SK-N-SH treated with all-trans-retinoic acid at 6 μM for 48 hours (cell line): ENCODE data around the gene TAF9B.

Source experiments
- ATAC-seq: fragments of 200-7000 bp; cut with Tn5 transposase; 3 replicates; pipeline ENCODE4 v1.9.1; 2020; ENCODE audit warnings: mild to moderate bottlenecking, moderate library complexity
- ARNTL ChIP-seq: fragments of 450-650 bp; formaldehyde crosslinking; IDR thresholded peaks from 2 replicates; pipeline ENCODE4 v1.5.0; 2020; ENCODE audit warnings: low read depth, mild to moderate bottlenecking, moderate library complexity, borderline replicate concordance
- BACH2 ChIP-seq: fragments of 250-450 bp; sonication (Bioruptor Pico); IDR thresholded peaks from 2 replicates; pipeline ENCODE4 v1.9.0; 2021; ENCODE audit warnings: mild to moderate bottlenecking, borderline replicate concordance
- CREB5 ChIP-seq: fragments of 250-450 bp; sonication (Bioruptor Pico); IDR thresholded peaks from 2 replicates; pipeline ENCODE4 v1.5.1; 2020; ENCODE audit warnings: low read depth, mild to moderate bottlenecking, moderate library complexity
- ESRRG ChIP-seq: fragments of 250-450 bp; sonication (Bioruptor Pico); IDR thresholded peaks from 2 replicates; pipeline ENCODE4 v1.6.1; 2021; ENCODE audit warnings: mild to moderate bottlenecking
- GLIS3 ChIP-seq: fragments of 250-450 bp; sonication (Bioruptor Pico); IDR thresholded peaks from 2 replicates; pipeline ENCODE4 v1.5.0; 2020; ENCODE audit warnings: mild to moderate bottlenecking, moderate library complexity
- ISL1 ChIP-seq: fragments of 250-450 bp; sonication (Bioruptor Pico); IDR thresholded peaks from 2 replicates; pipeline ENCODE4 v2.1.2; 2022; ENCODE audit warnings: mild to moderate bottlenecking, moderate library complexity
- OSR1 ChIP-seq: fragments of 250-450 bp; sonication (Bioruptor Pico); IDR thresholded peaks from 2 replicates; pipeline ENCODE4 v1.8.0; 2022; ENCODE audit warnings: moderate library complexity, mild to moderate bottlenecking, inconsistent platforms
- POU6F1 ChIP-seq: fragments of 250-450 bp; sonication (Bioruptor Pico); IDR thresholded peaks from 2 replicates; pipeline ENCODE4 v1.8.0; 2021; ENCODE audit warnings: low read depth, mild to moderate bottlenecking, moderate library complexity, borderline replicate concordance
- PPARA ChIP-seq: fragments of 250-450 bp; sonication (Bioruptor Pico); IDR thresholded peaks from 2 replicates; pipeline ENCODE4 v1.5.0; 2020; ENCODE audit warnings: mild to moderate bottlenecking, borderline replicate concordance
- RARB ChIP-seq: fragments of 250-450 bp; sonication (Bioruptor Pico); IDR thresholded peaks from 2 replicates; pipeline ENCODE4 v1.8.0; 2021; ENCODE audit warnings: mild to moderate bottlenecking, moderate library complexity
- SNAI2 ChIP-seq: fragments of 250-450 bp; sonication (Bioruptor Pico); IDR thresholded peaks from 2 replicates; pipeline ENCODE4 v1.5.0; 2020; ENCODE audit warnings: mild to moderate bottlenecking, moderate library complexity
- TCF4 ChIP-seq: fragments of 250-450 bp; sonication (Bioruptor Pico); IDR thresholded peaks from 2 replicates; pipeline ENCODE4 v1.8.0; 2021; ENCODE audit warnings: mild to moderate bottlenecking, moderate library complexity, borderline replicate concordance
- TOX ChIP-seq: fragments of 250-450 bp; sonication (Bioruptor Pico); IDR thresholded peaks from 2 replicates; pipeline ENCODE4 v1.8.0; 2021; ENCODE audit warnings: mild to moderate bottlenecking, moderate library complexity, borderline replicate concordance
- ZC3H10 ChIP-seq: fragments of 250-450 bp; sonication (Bioruptor Pico); IDR thresholded peaks from 2 replicates; pipeline ENCODE4 v1.5.1; 2021; ENCODE audit warnings: mild to moderate bottlenecking, moderate library complexity
- ZFP3 ChIP-seq: fragments of 250-450 bp; sonication (Bioruptor Pico); IDR thresholded peaks from 2 replicates; pipeline ENCODE4 v1.5.0; 2020; ENCODE audit warnings: mild to moderate bottlenecking, moderate library complexity
- ZNF565 ChIP-seq: fragments of 450-650 bp; formaldehyde crosslinking; conservative IDR thresholded peaks from 2 replicates; pipeline ENCODE4 v1.5.0; 2020; ENCODE audit warnings: low read depth, mild to moderate bottlenecking, moderate library complexity
- ZNF70 ChIP-seq: fragments of 450-650 bp; formaldehyde crosslinking; IDR thresholded peaks from 2 replicates; pipeline ENCODE4 v1.5.0; 2020; ENCODE audit warnings: mild to moderate bottlenecking, moderate library complexity
- ZNF8 ChIP-seq: fragments of 450-650 bp; formaldehyde crosslinking; IDR thresholded peaks from 2 replicates; pipeline ENCODE4 v1.5.0; 2020; ENCODE audit warnings: mild to moderate bottlenecking, moderate library complexity
- TF ChIP-seq, protein P1 (sequence below): fragments of 250-450 bp; sonication (Bioruptor Pico); IDR thresholded peaks from 2 replicates; pipeline ENCODE4 v1.5.0; 2020; ENCODE audit warnings: mild to moderate bottlenecking, moderate library complexity
- TF ChIP-seq, protein P2 (sequence below): fragments of 250-450 bp; sonication (Bioruptor Pico); IDR thresholded peaks from 2 replicates; pipeline ENCODE4 v1.8.0; 2020; ENCODE audit warnings: mild to moderate bottlenecking, moderate library complexity, borderline replicate concordance
- TF ChIP-seq, protein P3 (sequence below): fragments of 250-450 bp; sonication (Bioruptor Pico); IDR thresholded peaks from 2 replicates; pipeline ENCODE4 v1.5.1; 2021; ENCODE audit warnings: mild to moderate bottlenecking, moderate library complexity

Gene TAF9B, protein sequence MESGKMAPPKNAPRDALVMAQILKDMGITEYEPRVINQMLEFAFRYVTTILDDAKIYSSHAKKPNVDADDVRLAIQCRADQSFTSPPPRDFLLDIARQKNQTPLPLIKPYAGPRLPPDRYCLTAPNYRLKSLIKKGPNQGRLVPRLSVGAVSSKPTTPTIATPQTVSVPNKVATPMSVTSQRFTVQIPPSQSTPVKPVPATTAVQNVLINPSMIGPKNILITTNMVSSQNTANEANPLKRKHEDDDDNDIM

GRCh38 chrX:78139160-78140123 lies at the start of gene TAF9B:
TAF9B (minus strand) TSS chrX:78139650; CDS start chrX:78139611, 39 bp downstream.
- TF ChIP-seq TCF4 (no peak), ZFP3 (CRISPR knock-in tag) (no peak), ZNF565 (CRISPR knock-in tag) (no peak), GLIS3 (CRISPR knock-in tag) (no peak), RARB (no peak), ZC3H10 (no peak)
- ATAC-seq = peak; percentile 99

DNA sequence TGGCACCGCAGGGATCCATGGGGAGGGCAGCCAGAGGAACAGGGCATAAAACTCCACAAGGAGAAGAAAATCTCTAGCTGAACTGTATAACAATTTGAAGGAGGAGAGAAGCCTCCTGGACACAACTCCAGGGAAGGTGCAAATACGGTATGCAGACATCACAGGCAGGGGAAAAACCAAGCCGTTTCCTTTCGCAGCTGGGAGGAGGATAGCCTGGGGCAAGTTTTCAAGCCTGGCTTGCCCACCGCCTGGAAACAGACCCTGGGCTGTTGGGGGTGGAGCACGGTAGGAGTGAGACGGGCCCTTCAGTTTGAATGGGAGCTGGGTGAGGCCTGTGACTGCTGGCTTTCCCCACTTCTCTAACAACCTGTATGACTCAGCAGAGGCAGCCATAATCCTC lies 43.4 kb upstream of the TAF9B start:
- TF ChIP-seq, protein P1, sequence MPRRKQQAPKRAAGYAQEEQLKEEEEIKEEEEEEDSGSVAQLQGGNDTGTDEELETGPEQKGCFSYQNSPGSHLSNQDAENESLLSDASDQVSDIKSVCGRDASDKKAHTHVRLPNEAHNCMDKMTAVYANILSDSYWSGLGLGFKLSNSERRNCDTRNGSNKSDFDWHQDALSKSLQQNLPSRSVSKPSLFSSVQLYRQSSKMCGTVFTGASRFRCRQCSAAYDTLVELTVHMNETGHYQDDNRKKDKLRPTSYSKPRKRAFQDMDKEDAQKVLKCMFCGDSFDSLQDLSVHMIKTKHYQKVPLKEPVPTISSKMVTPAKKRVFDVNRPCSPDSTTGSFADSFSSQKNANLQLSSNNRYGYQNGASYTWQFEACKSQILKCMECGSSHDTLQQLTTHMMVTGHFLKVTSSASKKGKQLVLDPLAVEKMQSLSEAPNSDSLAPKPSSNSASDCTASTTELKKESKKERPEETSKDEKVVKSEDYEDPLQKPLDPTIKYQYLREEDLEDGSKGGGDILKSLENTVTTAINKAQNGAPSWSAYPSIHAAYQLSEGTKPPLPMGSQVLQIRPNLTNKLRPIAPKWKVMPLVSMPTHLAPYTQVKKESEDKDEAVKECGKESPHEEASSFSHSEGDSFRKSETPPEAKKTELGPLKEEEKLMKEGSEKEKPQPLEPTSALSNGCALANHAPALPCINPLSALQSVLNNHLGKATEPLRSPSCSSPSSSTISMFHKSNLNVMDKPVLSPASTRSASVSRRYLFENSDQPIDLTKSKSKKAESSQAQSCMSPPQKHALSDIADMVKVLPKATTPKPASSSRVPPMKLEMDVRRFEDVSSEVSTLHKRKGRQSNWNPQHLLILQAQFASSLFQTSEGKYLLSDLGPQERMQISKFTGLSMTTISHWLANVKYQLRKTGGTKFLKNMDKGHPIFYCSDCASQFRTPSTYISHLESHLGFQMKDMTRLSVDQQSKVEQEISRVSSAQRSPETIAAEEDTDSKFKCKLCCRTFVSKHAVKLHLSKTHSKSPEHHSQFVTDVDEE = no peak
- TF ChIP-seq, protein P2, sequence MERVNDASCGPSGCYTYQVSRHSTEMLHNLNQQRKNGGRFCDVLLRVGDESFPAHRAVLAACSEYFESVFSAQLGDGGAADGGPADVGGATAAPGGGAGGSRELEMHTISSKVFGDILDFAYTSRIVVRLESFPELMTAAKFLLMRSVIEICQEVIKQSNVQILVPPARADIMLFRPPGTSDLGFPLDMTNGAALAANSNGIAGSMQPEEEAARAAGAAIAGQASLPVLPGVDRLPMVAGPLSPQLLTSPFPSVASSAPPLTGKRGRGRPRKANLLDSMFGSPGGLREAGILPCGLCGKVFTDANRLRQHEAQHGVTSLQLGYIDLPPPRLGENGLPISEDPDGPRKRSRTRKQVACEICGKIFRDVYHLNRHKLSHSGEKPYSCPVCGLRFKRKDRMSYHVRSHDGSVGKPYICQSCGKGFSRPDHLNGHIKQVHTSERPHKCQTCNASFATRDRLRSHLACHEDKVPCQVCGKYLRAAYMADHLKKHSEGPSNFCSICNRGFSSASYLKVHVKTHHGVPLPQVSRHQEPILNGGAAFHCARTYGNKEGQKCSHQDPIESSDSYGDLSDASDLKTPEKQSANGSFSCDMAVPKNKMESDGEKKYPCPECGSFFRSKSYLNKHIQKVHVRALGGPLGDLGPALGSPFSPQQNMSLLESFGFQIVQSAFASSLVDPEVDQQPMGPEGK (CRISPR knock-in tag) = no peak
- TF ChIP-seq PPARA (no peak), ESRRG (no peak), BACH2 (no peak), ZNF70 (CRISPR knock-in tag) (no peak), SNAI2 (CRISPR knock-in tag) (no peak), ZNF8 (CRISPR knock-in tag) (no peak), ZNF565 (CRISPR knock-in tag) (no peak), ISL1 (CRISPR knock-in tag) (no peak)
- TF ChIP-seq, protein P3, sequence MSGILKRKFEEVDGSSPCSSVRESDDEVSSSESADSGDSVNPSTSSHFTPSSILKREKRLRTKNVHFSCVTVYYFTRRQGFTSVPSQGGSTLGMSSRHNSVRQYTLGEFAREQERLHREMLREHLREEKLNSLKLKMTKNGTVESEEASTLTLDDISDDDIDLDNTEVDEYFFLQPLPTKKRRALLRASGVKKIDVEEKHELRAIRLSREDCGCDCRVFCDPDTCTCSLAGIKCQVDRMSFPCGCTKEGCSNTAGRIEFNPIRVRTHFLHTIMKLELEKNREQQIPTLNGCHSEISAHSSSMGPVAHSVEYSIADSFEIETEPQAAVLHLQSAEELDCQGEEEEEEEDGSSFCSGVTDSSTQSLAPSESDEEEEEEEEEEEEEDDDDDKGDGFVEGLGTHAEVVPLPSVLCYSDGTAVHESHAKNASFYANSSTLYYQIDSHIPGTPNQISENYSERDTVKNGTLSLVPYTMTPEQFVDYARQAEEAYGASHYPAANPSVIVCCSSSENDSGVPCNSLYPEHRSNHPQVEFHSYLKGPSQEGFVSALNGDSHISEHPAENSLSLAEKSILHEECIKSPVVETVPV = no peak
- ATAC-seq = no peak

GRCh38 chrX:78181307-78181706 lies 41.9 kb upstream of the TAF9B start:
- TF ChIP-seq ISL1 (CRISPR knock-in tag) (no peak), OSR1 (no peak), TOX (CRISPR knock-in tag) (no peak), RARB (no peak), ARNTL (CRISPR knock-in tag) (no peak), ZNF565 (CRISPR knock-in tag) (no peak), ZC3H10 (no peak), PPARA (no peak), POU6F1 (no peak), CREB5 (CRISPR knock-in tag) (no peak), TCF4 (no peak), GLIS3 (CRISPR knock-in tag) (no peak), ZNF70 (CRISPR knock-in tag) (no peak), SNAI2 (CRISPR knock-in tag) (no peak)
- TF ChIP-seq, protein P2 (CRISPR knock-in tag) = no peak
- TF ChIP-seq, protein P3 = no peak
- no peak for ATAC-seq
